Neutrophil (primary cell): ENCODE results near the gene FAF1.

Source experiments
- H3K27ac ChIP-seq: fragments of 200-600 bp; sonication (generic); 2 replicates; pipeline ENCODE4 v1.5.1; 2016; ENCODE audit warnings: mild to moderate bottlenecking, moderate library complexity
- H3K27me3 ChIP-seq: fragments of 200-600 bp; sonication (generic); 2 replicates; pipeline ENCODE4 v1.6.0; 2016; ENCODE audit warnings: mild to moderate bottlenecking
- H3K36me3 ChIP-seq: fragments of 200-600 bp; sonication (generic); 2 replicates; pipeline ENCODE4 v1.5.1; 2017
- H3K4me1 ChIP-seq, 2 experiments: fragments of 200-600 bp in 1 of 2; sonication (generic) in 1 of 2; 1 replicate in 1 of 2; 2 replicates in 1 of 2; pipeline versions ENCODE4 v1.5.1 to v1.6.1; 2013 to 2016; ENCODE audit warnings: low read depth in 1 of 2, low read length in 1 of 2, mild to moderate bottlenecking in 1 of 2, moderate library complexity in 1 of 2; ENCODE audit not compliant: control insufficient read depth in 1 of 2, insufficient read depth in 1 of 2
- H3K4me3 ChIP-seq, 2 experiments: fragments of 200-600 bp in 1 of 2; sonication (generic) in 1 of 2; 1 replicate in 1 of 2; 2 replicates in 1 of 2; pipeline ENCODE4 v1.5.1; 2013 to 2016; ENCODE audit warnings: low read depth in 1 of 2, low read length in 1 of 2, mild to moderate bottlenecking in 1 of 2, moderate library complexity in 1 of 2
- H3K9me3 ChIP-seq: fragments of 200-600 bp; sonication (generic); 2 replicates; pipeline ENCODE4 v1.5.1; 2016
- CTCF ChIP-seq: fragments of 200-600 bp; sonication (generic); IDR thresholded peaks from 2 replicates; pipeline ENCODE4 v1.5.1; 2016; ENCODE audit warnings: antibody characterized with exemption

Gene FAF1

GRCh38 chr1:50930965-50931737 is 28.9 kb downstream of the FAF1 start:
- TF ChIP-seq CTCF, result no peak
- Histone ChIP-seq H3K4me1 (no peaks in the 10 kb centered on the region), H3K9me3 (no peaks in the 10 kb centered on the region), H3K27me3 (no peaks in the 10 kb centered on the region), H3K4me3 (no peak overlapping the region), H3K36me3 (no peaks in the 10 kb centered on the region), H3K27ac (no peak overlapping the region)

- Histone ChIP-seq H3K36me3 (no peaks in the 10 kb centered on the region), H3K4me3 (no peak overlapping the region), H3K27ac (no peak overlapping the region), H3K4me1 (no peaks in the 10 kb centered on the region), H3K9me3 (no peaks in the 10 kb centered on the region), H3K27me3 (no peaks in the 10 kb centered on the region)
- no peak for TF ChIP-seq CTCF
Measured at GRCh38 chr1:50930193-50930592, 29.9 kb downstream of the FAF1 start.

DNA sequence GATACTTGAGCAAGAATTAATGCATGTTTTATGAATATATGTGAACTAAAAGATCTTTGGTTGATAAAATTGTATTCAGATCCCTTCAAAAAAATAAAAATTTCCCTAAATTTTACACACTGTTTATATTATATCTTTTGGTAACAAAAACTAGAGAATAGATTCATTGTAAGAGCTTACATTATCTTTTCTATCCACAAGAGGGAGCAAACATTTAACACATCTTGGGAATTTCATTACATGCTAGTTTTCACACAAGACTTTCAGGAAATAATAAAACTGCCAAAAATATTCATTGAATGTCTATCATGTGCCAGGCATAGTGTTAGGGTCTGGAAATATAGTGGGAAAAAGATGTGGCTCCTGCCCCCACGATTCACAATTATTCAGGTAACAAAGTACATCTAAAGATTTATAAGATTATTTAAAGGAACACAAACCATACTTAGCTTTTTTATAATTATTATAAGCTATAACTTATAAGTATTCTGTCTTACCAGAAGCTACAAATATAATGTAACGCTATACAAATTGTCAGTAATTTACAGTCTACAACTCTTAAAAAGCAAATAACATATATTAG is 30.6 kb downstream of the FAF1 start:
- H3K4me1 ChIP-seq, result no peaks in the 10 kb centered on the region
- no peak overlapping the region for H3K4me3 ChIP-seq
- TF ChIP-seq CTCF, result no peak
- no peak overlapping the region for H3K27ac ChIP-seq
- no peaks in the 10 kb centered on the region for H3K36me3 ChIP-seq
- H3K27me3 ChIP-seq, result no peaks in the 10 kb centered on the region
- H3K9me3 ChIP-seq, result no peaks in the 10 kb centered on the region

DNA sequence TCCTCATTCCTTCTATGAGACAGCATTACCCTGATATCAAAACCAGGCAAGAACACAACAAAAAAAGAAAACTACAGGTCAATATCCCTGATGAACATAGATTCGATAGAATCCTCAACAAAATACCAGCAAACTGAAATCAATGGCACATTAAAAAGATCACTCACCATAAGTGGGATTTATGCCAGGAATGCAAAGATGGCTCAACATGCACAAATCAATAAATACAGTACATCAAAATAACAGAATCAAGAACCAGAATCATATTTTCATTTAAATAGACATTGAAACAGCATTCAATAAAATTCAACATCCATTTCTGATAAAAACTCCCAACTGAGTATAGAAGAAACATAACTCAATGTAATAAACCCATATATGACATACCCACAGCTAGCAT is 36.5 kb downstream of the FAF1 start:
- TF ChIP-seq CTCF, result no peak
- Histone ChIP-seq H3K27me3 (no peaks in the 10 kb centered on the region), H3K4me1 (no peaks in the 10 kb centered on the region), H3K4me3 (no peak overlapping the region), H3K9me3 (no peaks in the 10 kb centered on the region), H3K36me3 (no peaks in the 10 kb centered on the region), H3K27ac (no peak overlapping the region)

DNA sequence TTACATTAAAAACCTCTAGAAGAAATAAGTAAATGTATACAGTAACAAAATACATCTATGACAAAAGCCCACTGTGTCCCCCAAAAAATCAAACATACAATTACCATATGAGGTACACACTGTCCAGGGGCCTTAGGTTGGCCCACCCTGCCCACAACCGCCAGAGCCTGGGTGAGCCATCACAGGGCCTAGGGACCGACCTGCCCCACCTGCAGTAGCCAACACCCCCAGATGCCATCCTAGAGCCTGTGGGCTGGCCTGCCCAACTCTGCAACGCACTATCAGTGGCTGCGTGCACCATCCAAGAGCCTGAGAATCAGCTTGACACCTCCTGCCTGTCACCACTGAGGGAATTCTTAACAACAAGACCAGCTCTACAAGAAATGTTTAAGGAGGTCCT is 39.0 kb downstream of the FAF1 start:
- Histone ChIP-seq H3K27ac (no peak overlapping the region), H3K4me3 (no peak overlapping the region)
- no peak for TF ChIP-seq CTCF

More for the DNA sequence above, 39.0 kb downstream of the FAF1 start:
- Histone ChIP-seq H3K4me1 (no peaks in the 10 kb centered on the region), H3K27me3 (no peaks in the 10 kb centered on the region), H3K36me3 (no peaks in the 10 kb centered on the region), H3K9me3 (no peaks in the 10 kb centered on the region)
